ENCODE results near the gene SYNE2.

Gene SYNE2

DNA sequence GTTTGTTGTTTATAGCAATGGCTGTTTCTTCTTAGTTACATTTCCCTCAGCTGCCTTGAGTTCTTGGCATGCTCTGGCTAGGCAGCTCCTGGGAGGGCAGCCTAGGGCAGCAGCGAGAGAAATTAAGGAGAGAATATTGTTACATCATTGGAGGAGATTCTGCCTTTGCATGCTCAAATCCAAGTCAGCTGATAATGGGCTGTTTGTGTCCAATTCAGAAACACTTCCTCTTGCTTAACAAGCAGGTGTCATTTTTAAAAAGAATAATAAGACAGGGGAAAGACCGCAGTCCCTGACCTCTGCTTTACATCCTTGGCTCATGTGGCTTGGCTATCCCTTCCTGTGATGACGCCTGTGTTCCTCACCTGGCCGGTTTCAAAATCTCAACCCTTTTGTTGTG lies 364.5 kb downstream of the SYNE2 start:
- DNase-seq (ENCODE audit: low read depth, low spot score), result no peak

DNA sequence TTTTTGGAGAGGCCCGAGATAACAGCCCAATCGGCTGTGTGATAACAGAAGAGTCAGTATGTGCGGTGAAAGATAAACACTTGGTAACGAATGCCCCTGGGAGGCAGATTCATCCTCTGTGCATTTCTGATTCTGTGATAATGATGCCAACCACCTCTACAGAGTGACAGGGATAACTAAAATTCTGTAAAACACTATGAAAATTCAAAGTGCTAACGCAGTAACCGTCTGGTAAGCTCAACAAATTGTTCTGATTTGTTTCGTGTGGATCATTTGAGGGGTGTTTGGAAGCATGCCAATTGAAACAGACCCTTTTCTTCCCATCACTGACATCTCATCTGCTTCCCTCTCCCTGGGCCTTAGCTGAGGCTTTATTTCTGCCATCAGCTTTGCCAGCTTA lies 365.0 kb downstream of the SYNE2 start:
- no peak for DNase-seq (ENCODE audit: low read depth, low spot score)

DNA sequence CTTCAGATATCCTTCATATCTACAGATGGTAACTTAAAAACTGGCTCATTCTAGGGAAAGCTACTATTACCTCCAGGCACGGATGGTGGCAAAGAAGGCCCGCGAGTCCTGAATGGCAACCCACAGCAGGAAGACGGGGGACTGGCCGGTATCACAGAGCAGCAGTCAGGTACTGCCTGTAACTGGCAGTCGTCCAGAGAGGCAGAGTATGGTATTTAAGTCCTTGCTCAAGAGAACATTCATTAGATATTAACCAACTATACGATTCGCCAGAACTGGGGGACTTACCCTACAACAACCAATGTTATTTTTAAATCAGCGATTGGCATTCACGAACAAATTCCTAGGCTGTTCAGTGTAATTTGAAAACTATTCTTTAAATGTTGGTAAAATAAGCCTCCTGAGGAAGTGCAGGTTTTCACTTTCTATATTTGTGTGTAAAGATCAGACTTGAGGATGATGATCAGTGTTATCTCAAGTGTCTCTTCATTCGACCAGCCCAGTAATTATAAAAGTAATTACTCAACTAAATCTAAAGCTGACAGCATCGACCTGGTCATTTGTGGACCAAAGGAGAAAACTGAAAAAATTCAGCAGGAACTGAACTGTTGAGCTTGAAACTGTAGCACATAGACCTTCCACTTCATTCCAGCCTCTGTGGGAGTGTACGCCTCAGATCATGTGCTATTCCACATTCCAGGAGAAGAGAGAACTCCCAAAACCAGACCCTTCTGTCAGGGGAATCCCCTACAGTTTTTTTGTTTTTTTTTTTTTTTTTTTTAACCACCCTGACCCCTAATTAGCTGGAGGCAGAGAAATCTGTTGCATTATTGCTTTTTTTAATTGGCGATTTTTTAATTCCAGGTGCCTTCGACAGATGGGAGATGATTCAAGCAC lies 365.8 kb downstream of the SYNE2 start:
- DNase-seq (ENCODE audit: low read depth, low spot score), result no peak

DNA sequence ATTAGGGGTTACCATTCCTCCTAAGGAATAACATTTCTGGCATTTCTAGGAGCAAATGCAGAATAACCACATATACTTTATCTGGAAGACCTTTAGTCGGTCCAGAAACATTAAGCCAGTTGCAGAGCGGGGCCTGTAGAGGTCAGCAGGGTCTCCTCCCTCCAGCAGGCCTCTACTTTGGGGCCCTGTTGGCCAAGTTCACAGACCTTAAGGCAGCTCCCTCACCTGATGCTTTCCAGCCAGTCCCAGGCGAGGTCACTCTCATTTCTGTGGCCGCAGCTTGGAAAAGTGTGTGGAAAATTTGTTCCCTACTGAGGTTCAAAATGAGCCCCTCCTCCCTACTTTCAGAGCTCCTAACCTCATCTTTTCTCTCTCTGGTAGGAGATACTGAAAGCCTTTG lies 367.3 kb downstream of the SYNE2 start:
- DNase-seq (ENCODE audit: low read depth, low spot score), result no peak

GRCh38 chr14:64220466-64220865 lies 367.7 kb downstream of the SYNE2 start:
- no peak for DNase-seq (ENCODE audit: low read depth, low spot score)

DNA sequence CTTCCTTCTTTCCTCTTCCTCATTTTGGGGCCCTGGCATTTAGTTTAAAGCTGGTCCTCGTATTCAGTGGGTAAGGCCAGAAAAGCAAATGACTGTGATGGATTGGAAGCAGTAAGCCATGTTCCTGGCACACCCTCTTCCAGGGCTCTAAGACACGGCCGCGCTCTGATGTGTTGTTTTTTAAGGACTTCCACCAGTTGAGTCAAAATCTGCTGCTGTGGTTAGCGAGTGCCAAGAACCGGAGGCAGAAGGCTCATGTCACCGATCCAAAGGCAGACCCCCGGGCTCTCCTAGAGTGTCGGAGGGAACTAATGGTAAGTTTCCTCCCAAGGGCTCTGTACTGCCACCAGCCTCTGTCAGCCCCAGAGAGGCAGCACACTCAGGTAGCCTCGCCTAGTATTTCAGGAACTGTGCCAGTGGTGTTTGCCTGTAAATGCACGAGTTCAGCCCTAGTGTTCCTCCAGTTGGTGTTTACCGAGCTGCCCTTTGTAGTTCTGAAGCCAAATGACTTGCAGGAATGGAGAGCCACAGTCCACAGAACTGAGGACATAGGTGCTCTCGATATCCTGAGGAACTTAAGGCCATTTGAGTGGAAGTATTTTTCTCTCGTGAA lies 368.7 kb downstream of the SYNE2 start:
- no peak for DNase-seq (ENCODE audit: low read depth, low spot score)

- DNase-seq (ENCODE audit: low read depth, low spot score), result no peak
Observed at GRCh38 chr14:64225151-64225757, 372.4 kb downstream of the SYNE2 start.

DNA sequence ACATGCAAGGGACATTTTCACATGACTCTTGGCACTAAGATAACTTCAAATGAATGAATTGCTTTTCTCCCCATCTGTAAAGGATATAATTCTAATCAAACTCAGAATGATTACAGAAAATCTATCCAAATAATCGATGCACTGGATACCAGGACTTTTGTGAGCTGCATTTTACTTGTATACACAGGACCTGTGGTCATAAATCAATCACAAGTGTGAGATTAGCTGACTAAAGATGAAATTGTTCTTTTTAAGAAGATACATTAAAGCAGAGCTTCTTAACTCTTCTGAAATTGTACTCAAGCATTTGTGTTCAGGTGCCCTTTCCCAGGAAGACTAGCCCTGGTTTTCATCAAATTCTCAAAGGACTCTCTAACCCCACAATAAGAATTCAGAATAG lies 375.1 kb downstream of the SYNE2 start:
- DNase-seq (ENCODE audit: low read depth, low spot score), result no peak

GRCh38 chr14:64229489-64229888 lies 376.7 kb downstream of the SYNE2 start:
- no peak for DNase-seq (ENCODE audit: low read depth, low spot score)

DNA sequence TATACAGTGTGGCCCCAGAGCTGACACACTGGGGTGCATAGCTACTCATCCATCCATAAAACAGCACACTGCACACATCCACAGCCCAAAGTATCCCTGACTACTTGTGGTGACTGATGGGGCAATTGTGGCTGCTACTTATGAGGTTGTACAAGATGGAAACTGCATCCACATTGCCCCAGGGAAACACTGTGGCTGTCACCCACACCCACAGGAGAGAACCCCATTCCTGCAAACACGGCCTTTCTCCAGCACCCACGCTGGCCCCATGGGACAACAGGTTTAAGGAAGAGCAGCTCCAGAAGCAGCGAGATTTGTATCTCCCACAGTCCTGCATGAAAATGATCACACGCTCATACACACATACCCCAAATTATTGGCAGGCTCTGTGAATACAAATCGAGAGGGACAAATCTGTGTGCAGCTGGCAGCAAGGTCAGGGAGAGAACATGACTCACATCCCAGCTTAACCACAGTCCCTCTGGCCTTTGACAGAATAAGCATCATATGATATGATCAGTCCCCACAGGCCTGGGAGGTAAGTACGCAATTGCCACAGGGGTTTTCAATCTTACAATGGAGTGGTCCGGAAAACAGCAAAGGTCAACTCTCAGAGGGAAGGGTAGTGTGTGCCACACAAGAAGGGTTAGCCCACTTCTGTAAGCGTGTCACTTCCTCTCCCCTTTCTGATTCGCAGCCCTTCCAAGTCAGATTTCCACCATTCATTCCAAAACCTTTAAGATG lies 379.5 kb downstream of the SYNE2 start:
- DNase-seq (ENCODE audit: low read depth, low spot score), result no peak

GRCh38 chr14:64232944-64233343 lies 380.1 kb downstream of the SYNE2 start:
- no peak for DNase-seq (ENCODE audit: low read depth, low spot score)

DNA sequence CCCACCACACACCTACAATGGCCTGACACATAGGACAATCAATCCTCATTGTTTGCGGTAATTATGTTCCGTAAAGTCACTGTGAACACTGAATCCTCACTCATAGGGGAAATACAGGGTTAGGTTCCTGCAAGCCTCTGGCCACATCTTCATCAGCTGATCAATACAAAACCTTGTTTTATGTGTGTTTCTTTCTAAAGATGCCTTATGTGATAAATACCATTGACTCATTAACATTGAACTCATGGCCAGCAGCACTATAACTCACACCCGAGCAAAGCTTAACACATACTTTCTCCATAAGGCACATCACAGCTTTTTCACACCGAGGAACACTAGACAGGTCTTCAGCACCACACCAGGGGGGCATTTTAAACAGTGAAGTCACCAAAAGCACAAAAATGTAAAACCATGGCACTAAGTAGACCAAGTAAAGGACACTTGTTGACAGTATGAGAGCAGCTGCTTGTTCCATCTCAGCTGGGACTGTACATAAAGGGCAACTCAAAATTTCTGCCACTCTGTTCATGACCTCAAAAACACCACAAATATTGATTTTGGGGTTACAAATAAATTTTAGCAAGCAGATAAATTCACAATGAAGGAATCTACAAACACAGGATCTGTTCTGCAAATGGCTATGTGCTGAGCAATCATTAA lies 380.9 kb downstream of the SYNE2 start:
- DNase-seq (ENCODE audit: low read depth, low spot score), result no peak

DNA sequence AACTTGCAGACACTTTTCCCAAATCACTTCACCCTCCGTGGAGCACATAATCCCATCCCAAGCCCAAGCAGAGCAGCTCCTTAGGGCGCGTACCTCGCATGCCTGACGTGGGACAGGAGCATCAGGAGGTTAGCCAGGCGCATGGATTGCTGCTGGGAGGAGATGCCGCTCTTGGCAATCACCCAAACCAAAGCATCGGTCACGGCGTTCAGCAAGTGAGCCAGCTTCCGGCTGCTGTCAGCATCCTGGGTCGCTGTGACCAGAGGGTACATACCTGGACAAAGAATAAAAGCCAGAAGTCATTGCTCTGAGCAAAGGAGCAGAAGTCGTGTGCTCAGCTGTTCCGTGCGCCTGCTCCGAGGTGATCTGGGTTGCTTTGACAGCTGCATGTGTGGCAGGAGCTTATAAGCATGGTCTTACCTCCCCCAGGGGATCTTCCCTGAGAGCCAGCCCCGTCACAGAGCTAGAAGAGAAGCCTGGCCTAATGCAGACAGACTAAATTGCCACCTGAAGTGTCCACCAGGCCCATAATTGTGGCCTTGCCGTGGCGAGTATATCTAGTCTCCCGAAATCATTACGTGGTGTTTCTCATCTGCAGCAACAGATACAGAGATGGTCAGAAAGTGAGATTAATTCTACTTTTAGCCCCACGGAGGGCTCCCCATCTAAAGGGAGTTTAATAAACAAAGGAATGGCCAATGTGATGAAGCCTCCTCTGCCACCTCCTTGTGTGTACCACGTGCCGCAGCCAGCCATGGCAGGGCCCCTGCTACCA lies 382.3 kb downstream of the SYNE2 start:
- DNase-seq (ENCODE audit: low read depth, low spot score), result peak; percentile 45

DNA sequence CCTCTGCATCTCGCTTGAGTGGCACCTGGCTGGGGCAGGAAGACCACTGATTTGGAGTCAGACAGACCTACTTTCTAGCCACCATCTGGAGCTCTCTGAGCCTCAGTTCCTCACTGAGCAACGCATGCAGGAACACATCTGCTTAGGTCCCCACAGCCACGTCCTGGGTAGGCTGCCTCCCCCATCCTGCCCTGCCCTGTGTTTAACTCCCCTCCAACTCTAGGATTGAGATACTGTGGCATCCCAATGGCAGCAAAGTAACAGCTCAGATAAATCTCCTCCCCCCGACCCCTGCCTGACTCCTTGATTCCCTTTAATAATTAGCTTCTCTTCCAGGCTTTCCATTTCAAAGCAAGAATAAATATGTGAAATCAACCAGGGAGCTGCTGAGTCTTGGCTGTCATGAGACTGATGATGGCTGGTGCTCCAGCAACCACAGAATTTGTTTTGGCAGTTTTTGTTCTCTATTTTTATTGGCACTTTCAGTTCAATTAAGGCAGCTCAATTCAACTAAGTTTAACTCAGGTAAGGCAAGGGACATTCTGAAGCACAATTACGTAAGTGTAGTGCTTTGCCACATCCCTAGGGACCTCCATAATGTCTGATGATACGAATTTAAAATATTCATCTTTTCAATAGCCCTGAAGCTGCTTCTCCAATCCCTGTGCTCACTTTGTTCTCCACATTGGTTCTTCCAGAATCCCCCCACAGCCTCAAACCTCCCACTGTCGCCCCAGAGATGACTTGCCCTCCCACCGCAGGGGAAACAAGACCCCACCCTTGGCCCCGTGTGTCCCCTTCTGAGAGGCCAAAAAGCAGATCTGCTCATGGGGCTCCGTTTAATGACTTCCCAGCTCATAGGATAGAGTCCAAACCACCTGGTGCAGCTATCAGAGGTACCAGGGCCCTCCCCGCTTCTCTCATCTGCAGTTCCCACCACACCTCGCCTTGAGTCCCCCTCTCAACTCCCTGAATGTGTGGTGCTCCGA lies 383.1 kb downstream of the SYNE2 start:
- no peak for DNase-seq (ENCODE audit: low read depth, low spot score)

GRCh38 chr14:64238049-64238448 lies 385.2 kb downstream of the SYNE2 start:
- DNase-seq (ENCODE audit: low read depth, low spot score), result no peak

DNA sequence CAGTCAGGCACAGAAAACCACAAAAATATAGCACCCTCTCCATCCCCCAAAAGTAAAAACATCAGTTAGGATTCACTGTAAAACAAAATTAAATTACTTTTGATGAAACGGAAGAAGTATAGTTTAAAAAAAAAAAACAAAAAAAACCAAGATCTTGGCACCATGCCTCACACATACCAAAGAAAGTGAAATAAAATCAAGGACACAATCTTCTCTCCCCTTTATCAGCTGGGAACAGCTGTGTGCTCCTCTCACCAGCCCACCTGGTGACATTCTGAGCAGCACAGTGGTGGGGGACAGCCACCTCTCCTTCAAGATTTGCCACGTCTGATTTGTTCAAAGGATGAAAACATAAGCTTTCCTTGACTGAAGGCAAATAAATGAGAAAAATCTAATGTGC lies 385.8 kb downstream of the SYNE2 start:
- DNase-seq (ENCODE audit: low read depth, low spot score), result no peak

GRCh38 chr14:64244279-64244678 lies 391.5 kb downstream of the SYNE2 start:
- no peak for DNase-seq (ENCODE audit: low read depth, low spot score)

GRCh38 chr14:64245491-64245890 lies 392.7 kb downstream of the SYNE2 start:
- DNase-seq (ENCODE audit: low read depth, low spot score), result no peak

GRCh38 chr14:64246688-64247087 lies 393.9 kb downstream of the SYNE2 start:
- no peak for DNase-seq (ENCODE audit: low read depth, low spot score)

- DNase-seq (ENCODE audit: low read depth, low spot score), result no peak
Observed at GRCh38 chr14:64247195-64247594, 394.4 kb downstream of the SYNE2 start.

Data from ELF-1 (cell line).